GM19397 (cell line): Measurements from ENCODE around the gene FMO5.
"Not testable (repeated sequence)": the region's sequence is repeated elsewhere in the genome, so short reads cannot be mapped to it uniquely, and the experiment has no call there.

Experiments used
- ATAC-seq: cut with Tn5 transposase; IDR thresholded peaks from one replicate; pipeline ENCODE4 v1.9.1; 2021; ENCODE audit warnings: mild to moderate bottlenecking, moderate library complexity; ENCODE audit not compliant: unreplicated experiment

Gene FMO5

DNA sequence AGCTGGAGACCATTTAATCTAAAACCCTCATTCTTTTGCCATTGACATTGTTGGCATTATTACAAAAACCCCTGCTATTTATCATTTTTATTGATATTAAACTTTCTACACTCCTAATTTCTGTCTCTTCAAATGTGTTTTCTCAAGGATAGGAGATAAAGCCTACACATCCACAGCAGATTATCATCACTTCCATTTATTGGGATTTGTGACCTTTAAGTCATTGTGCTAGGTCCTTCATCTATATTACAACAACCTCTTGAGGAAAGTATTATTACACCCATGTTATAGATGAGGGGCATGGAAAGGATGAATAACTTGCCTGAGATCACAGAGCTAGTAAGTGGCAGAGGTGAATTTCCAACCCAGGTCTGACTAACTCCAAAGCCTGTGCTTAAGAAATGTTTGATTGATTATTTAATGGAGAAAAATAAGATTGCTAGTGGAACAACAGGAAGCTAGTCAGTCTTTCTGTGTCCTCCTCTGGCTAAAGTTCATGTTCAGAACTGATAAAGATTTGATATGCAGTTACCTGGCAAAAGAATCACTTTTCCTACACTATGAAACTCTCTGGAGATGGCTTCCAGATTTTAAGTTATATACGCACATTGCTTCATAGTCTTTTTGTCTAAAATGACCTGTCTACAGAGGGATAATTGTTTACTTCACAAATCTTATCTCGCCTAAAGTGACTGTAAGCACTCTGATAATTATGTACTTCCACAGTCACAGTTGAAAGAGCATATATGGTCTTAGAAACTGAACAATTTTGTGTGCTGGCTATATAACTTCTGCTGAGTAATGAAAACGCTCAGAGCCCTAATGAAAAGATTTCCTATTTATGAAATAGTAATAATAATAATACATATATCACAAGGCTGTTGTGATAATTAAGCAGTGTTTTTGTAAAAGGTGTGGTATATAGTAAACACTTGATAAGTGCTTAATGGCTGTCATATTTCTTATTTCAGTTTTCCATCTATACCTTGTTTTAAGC lies 15.0 kb downstream of the FMO5 start:
- ATAC-seq, result no peak

DNA sequence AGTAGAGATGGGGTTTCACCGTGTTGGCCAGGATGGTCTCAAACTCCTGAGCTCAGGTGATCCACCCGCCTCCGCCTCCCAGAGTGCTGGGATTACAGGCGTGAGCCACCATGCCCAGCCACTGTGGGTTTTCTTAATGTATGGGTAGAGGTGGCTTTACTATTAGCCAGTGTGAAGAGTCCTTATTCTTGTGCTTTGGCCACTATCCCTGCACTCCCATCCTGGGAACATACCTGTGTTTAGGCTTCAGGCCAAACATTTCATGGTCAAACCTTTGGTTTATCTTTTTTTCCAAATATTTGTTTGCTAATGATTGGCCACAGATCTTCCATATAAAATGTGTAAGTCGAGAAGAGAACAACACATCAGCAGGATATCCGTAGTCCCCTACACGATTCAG lies 16.5 kb downstream of the FMO5 start:
- ATAC-seq, result no peak

DNA sequence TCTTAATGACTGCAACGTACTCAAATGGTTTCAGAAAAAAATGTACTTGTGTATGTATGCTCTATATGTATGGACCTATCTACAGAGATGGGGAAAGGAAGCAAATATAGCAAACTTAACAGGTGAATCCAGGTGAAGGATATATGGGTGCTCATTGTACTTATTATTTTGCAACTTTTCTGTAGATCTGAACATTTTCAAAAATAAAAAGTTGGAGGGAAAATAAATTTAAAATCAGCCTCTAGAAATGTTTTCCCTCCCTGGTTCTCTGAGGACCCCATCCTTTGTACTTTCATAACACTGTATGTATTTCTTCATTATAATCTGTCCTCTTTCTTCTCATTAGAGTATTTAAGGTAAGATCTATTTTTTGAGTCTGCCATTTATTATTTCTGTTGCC lies 17.9 kb downstream of the FMO5 start:
- no peak for ATAC-seq

DNA sequence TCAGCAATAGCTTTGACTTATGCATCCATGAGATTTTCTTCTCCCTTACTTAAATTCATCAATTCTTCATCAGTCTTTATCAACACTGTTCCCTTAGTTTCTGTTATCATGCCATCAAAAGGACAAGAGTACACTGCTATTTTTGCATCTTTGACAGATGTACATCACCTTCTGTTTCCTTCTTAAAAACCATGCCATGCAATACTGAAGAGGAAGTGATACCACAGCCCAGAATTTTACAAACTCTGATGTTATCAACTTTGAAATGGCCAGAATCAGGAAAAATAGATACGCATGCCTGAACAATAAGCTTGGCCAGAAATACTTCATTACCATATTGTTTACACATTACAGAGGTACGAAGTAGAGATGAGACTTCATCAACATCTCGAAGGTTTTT lies 21.1 kb downstream of the FMO5 start:
- no peak for ATAC-seq

DNA sequence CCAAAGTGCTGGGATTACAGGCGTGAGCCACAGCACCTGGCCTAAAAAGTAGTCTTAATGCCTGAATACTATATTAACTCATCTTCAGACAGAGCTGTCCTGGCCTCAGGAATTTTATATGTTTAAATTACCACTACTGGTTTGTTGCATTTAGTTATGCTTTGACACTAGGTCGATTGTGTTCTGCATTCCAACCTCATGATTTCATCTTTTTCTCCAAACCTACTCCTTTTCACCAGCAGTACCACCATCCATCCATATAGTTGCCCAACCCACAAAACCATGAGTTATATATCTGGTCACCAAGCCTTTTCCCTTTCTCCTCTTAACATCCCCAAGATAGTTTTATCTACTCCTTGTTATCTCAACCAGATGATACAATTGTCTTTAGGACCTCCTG lies 22.6 kb downstream of the FMO5 start:
- no peak for ATAC-seq

DNA sequence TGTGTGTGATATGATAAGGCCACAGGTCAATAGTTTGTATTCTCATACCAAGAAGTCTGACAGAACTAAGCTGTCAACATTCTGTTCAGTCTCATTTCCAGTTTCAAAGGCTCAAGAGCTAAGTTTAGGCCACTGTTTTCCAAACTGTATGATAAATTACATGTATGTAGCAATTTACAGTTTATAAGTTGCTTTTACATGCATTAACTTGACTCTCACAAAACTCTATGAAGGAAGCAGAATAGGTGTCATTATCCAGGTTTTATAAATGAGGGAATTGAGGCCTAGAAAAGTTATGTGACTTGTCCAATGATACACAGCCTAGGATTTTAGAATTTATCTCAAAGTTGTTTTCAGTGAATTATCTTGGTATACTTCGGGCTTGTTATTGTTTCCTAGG lies 23.4 kb downstream of the FMO5 start:
- no peak for ATAC-seq

DNA sequence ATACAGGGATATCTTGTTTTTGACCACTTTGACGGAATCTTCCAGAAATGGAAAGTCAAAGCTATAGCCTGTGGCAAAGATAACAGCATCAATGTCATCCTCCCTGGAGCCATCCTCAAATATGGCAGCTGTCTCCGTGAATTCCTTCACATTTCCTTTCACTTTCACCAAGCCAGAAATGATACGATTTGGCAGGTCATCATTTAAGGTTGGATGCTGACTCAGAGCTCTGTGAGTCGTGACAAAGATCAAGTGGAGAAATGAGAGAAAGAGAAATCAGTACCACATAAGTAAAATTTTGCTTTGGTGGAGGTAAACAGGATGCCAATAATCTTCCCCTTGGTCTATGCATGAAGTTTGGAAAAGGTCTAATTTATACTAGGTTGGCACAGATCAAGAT lies 23.9 kb downstream of the FMO5 start:
- no peak for ATAC-seq

DNA sequence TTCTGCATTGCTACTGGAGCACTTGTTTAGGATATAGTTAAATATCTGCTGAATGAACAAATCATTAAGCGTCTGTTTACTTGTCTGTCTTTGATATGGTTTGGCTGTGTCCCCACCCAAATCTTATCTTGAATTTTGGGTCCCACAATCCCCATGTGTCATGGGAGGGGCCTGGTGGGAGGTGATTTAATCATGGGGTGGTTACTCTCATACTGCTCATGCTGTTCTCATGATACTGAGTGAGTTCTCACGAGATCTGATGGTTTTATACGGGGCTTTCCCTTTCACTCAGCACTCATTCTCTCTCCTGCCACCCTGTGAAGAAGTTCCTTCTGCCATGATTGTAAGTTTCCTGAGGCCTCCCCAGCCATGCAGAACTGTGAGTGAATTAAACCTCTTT lies 27.8 kb downstream of the FMO5 start:
- ATAC-seq, result not testable (repeated sequence)

DNA sequence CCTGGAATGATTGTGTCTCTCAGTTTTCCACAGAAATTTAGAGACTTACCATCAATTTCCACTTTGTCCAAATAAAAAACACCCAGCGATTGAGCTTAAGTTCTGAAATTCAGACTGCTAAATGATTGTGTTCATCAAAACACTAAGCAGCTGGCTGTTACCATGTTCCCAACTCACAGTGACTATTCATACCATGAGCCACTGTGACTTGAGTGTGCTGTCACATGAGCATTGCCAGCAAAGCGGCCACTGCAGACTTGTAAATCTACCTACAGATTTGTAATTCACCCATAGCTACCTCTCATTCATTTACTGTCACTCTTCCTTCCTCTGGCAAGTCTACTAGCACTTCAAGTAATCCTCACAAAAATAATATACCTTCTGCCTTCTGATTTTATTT lies 35.6 kb downstream of the FMO5 start:
- ATAC-seq, result no peak

DNA sequence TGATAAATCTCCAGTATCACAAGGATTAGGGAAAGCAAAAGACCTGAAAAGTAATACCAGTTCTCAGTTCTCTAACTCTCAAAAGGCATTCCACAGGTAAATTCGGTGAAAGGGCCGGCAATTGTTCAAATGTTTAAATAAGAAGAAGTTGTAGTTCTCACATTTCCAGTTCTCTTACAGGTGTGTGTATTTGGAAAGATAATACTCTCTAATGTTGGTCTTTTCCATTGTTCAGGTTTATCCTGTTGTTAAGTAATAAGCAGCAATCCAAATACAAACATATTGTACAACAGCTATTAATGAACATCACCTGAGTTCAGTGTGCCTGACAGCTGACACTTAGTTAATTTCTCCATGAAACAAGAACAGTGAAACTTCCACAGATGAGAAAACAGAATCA lies 39.7 kb downstream of the FMO5 start:
- ATAC-seq, result no peak

DNA sequence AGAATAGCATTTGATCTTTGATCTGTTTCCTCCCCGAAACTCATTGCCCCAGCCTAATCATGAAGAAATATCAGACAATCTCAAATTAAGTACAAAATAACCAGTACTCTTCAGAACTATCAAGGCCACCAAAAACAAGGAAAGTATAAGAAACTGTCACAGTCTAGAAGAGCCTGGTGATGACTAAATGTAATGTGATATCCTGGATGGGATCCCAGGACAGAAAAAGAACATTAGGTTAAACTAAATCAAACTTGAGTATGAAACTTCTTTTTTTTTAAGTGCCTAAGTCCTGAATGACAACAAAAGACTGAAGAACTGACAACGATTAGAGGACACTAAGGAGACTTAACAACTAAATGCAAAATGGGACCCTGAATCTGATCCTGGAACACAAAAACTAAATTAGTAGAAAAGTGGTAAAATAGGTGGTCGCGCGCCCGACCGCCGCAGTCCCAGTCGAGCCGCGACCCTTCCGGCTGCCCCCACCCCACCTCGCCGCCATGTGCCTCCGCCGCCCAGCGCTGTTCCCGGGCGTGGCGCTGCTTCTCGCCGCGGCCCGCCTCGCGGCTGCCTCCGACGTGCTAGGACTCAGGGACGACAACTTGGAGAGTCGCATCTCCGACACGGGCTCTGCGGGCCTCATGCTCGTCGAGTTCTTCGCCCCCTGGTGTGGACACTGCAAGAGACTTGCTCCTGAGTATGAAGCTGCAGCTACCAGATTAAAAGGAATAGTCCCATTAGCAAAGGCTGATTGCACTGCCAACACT lies 47.3 kb downstream of the FMO5 start:
- ATAC-seq, result no peak

DNA sequence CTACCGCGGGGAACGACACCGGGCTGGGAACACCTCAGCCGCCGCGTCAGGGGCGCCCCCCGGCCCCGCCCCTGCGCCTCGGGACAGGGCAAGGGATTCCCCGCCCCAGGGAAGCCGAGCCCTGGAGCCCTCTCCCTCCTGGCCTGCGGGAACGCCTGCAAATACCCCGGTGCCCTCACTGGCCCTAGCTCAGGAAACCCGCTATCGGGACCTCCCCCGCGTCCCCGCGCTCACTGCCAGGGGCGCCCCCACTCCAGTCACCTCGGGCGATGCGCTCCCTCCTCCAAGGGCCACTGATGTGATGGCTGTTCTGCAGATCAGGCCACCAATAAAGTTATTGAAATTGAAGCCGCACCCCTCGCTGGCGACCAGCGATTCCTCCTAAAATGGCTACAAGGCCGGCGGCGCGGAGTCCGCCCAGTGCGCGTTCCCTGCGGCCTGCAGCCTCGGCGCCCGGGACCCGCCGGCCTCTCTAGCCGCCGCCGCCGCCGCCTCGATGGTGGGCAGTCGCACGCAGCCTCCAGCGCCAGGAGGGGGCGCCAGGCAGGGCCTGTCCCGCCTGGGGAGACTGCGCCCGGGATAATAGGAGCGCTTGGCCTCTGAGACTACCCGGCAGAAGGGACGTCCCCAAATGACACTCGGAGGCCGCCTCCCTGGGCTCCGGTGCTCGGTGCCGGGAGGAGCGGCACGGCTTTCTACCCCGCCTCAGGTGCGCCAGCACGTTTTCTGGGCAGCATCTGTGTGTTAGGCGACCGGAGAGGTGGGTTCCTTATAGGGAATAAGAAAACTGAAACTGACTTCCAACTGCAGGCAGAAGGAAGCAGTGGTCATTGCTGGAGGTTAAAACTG lies 52.7 kb downstream of the FMO5 start, which contains the start of gene PRKAB2:
Gene PRKAB2 (minus strand): TSS at position 303 of the 849 bp plus-strand sequence. CDS start 326 bp downstream, outside the sequence.
- ATAC-seq, result peak; percentile 90

DNA sequence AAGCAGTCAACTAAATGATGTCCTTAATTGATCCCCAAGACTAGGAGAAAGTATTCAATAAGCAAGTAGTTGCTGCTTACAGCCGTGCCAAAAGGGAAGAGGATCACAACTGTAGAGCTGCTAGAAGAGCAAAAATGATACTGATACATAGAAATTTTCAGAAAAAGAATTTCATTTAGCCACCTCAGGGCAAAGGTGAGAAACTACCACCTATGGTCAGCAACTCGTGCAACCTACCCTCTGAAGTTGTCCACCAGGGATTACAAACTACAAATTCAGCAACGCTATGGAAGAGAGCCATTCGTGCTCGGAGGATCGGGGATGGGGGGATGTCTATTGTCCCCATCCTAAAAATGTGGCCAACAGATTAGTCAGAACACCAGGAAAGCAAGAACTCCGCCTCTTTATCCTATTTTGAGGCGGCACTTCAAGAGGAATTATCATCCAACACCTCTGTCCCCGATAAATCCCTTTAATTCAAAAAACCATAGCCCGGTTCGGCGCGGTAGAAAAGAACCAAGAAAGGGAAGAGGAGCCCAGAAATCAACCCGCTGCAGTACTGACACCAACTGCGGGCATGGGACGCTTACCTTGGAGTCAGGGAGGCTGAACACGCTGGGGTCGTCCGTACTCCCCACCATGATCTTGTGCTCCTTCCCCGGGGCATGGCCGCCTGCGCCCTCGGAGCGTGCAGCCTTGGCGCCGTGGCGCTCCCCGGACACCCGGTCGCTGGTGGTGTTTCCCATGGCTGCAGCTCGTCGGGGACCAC lies 53.6 kb downstream of the FMO5 start:
- no peak for ATAC-seq

DNA sequence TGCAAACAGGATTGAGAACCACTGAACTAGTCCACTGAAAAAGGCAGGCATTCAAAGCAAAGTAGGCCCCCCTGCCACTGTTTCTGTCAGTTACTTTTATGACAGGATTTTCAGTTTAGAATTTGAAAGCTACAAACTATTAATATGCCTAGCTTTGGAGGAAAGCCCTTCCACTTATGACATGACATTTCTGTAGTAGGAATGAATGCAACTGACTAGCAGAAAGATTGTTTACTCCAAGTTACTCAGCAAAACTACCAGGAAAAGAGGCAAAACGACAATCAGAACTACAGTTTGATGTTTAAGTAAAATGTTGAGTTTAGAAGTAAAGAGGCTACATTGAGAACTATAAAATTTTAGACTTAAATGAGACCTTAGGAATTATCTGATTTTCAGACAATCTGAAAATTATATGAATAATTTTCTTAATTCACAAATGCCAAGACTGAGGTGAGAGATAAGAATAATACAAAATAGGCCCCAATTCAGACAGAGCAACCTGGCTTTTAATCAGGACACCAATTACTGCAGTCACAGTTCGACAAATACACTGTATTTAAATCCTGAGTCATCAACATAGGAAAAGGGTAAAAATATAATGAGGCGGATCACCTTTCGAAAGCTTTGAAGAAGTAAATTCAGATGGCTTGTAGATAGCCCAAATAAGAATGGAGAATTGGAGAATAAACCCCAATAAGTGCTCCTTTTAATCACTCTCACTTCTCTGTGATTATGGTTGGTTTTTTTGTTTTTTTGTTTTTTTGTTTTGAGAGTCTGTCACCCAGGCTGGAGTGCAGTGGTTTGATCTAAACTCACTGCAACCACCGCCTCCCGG lies 55.1 kb downstream of the FMO5 start:
- no peak for ATAC-seq

DNA sequence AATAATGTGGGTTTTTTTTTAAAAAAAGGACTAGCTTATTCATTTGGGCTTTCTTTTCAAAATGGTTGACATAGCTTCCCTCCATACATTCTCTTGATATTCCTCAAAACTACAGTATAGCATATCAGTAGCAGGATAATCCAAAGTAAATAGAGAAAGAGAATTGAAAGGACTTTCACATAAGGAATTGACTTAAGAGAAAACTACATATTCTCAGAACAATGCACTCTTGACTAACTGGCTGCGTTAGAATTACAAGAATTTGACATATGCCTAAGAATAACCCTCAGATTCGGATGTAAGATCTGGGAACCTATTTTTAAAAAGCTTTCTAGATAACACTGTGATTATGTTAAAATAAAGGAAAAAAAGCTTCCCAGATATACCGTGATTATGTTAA lies 56.0 kb downstream of the FMO5 start:
- ATAC-seq, result no peak

DNA sequence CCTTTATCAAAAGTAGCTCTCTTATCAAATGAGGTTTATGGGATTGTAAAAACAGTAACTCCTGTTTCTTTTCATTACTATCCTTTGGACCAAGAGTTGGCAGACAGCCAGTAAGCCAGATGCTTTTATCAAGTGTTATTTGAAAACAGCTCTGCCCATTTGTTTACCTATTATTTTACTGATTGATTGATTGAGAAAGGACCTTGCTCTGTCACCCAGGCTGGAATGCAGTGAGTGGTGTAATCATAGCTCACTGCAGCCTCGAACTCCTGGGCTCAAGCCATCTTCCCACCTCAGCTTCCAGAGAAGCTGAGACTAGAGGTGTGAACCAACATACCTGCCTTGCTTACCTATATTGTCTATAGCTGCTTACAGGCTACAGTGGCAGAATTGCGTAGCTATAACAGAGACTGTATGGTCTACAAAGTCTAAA lies 56.5 kb downstream of the FMO5 start:
- ATAC-seq, result no peak

DNA sequence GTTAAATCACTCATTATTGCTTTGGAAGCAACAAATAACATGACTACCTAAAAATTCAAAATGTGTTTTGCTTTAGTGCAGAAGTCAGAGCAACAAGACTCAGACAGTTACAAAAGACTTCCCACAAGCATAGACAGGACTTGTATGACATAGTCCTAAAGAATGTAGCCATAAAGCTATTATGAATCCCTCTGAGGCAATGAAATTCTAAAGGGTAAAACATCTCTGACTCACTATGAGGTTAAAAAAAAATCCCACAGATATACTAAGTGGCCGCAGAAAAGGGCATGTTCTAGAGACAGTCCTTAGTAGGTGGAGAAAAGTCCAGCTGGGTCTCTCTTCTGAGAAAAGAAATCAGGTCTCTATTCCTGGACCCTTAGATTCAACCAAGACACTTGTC lies 57.8 kb downstream of the FMO5 start:
- ATAC-seq, result no peak

DNA sequence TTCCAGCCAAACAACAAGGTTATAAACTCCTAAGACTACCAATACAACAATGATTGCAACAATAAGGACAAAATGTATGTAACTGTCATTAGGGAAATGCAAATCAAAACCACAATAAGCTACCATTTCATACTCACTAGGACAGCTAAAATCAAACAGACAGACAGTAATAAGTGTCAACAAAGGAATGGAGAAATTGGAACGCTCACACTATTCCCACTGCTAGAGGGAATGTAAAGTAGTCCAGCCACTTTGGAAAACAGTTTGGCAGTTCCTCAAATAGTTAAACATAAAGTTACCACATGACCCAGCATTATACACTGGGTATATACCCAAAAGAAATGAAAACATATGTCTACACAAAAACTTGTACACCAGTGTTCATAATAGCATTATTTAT lies 62.1 kb downstream of the FMO5 start:
- no peak for ATAC-seq

DNA sequence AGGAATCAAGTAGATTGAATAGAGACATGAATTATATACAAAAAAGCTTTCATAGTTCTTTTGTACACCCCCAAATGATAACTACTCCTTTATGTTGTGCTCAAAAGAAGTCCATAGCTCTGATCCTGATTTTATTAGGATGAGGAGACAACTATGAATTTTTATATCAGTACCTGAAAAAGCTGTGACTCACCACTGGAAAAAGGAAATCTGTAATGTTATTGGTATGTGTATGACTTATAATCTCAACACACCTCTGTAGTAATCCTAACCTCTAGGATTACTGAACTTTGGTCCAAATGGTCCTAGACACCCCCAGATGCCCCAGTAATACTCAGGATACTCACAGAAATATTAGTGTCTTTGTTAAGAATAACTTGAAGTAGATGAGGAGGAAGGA lies 63.0 kb downstream of the FMO5 start:
- ATAC-seq, result no peak
